HG02678 (cell line): ENCODE measurements around the gene PRODH.
"Not testable (repeated sequence)": the region's sequence is repeated elsewhere in the genome, so short reads cannot be mapped to it uniquely, and the experiment has no call there.

ENCODE experiments used
- ATAC-seq: cut with Tn5 transposase; IDR thresholded peaks from one replicate; pipeline ENCODE4 v1.9.1; 2021; ENCODE audit warnings: mild to moderate bottlenecking, moderate library complexity; ENCODE audit not compliant: unreplicated experiment

The PRODH gene

GRCh38 chr22:18954990-18955571, 19.0 kb upstream of the PRODH start:
- no peak for ATAC-seq

- not testable (repeated sequence) for ATAC-seq
Measured at GRCh38 chr22:18954303-18954989, 18.4 kb upstream of the PRODH start.

- not testable (repeated sequence) for ATAC-seq
Measured at GRCh38 chr22:18953128-18953527, 17.0 kb upstream of the PRODH start.

GRCh38 chr22:18952022-18952421, 15.9 kb upstream of the PRODH start:
- no peak for ATAC-seq

- ATAC-seq = no peak
Measured at GRCh38 chr22:18950141-18950540, 14.0 kb upstream of the PRODH start.

- no peak for ATAC-seq
Measured at GRCh38 chr22:18947905-18948304, 11.8 kb upstream of the PRODH start.

- ATAC-seq = not testable (repeated sequence)
Measured at GRCh38 chr22:18947105-18947504, 11.0 kb upstream of the PRODH start.

GRCh38 chr22:18938691-18939090, 2.6 kb upstream of the PRODH start:
- not testable (repeated sequence) for ATAC-seq

GRCh38 chr22:18934688-18935087, 1.4 kb downstream of the PRODH start:
- not testable (repeated sequence) for ATAC-seq

- ATAC-seq = no peak
Measured at GRCh38 chr22:18933914-18934313, 2.2 kb downstream of the PRODH start.

- no peak for ATAC-seq
Measured at GRCh38 chr22:18931905-18932652, 4.0 kb downstream of the PRODH start.

GRCh38 chr22:18929459-18929858, 6.6 kb downstream of the PRODH start:
- no peak for ATAC-seq

GRCh38 chr22:18927573-18927972, 8.5 kb downstream of the PRODH start:
- no peak for ATAC-seq

GRCh38 chr22:18927020-18927419, 9.1 kb downstream of the PRODH start:
- ATAC-seq = no peak

- ATAC-seq = no peak
Measured at GRCh38 chr22:18925368-18926064, 10.6 kb downstream of the PRODH start.

- ATAC-seq = not testable (repeated sequence)
Measured at GRCh38 chr22:18920257-18920902, 15.7 kb downstream of the PRODH start.

GRCh38 chr22:18917818-18918217, 18.3 kb downstream of the PRODH start:
- not testable (repeated sequence) for ATAC-seq

GRCh38 chr22:18915550-18915949, 20.5 kb downstream of the PRODH start:
- ATAC-seq = not testable (repeated sequence)

- ATAC-seq = not testable (repeated sequence)
Measured at GRCh38 chr22:18914558-18914957, 21.5 kb downstream of the PRODH start.

GRCh38 chr22:18912264-18912946, 23.7 kb downstream of the PRODH start:
- ATAC-seq = not testable (repeated sequence)
